SW 1271 (cell line): Measurements from ENCODE around the gene RHOT2.

Experiments
- DNase-seq, 2 experiments: peaks; one replicate each; lab custom pipeline; 2025; lab: John Stamatoyannopoulos, UW

RHOT2 gene

DNA sequence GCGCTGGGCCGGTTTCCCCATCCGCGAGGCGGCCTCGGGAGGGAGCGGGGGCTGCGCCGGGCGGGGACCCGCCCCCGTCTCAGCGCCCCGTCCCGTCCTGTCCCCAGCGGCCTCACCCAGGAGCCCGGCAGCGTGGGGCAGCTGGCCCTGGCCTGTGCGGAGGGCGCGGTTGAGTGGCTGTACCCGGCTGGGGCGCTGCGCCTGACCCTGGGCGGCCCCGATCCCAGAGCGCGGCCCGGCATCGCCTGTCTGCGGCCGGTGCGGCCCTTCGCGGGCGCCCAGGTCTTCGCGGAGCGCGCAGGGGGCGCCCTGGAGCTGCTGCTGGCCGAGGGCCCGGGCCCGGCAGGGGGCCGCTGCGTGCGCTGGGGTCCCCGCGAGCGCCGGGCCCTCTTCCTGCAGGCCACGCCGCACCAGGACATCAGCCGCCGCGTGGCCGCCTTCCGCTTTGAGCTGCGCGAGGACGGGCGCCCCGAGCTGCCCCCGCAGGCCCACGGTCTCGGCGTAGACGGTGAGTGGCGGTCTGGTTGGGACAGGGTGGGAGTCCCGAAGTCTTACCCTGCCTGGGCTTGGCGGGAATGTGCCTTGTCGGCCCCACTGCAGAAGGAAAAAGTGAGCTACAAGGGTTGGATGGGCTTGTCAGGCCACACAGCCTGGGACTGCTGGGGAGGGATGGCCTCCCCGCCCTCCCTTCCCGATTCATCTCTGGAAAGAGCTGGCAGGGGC lies 47.7 kb downstream of the RHOT2 start:
- no peak for DNase-seq

DNA sequence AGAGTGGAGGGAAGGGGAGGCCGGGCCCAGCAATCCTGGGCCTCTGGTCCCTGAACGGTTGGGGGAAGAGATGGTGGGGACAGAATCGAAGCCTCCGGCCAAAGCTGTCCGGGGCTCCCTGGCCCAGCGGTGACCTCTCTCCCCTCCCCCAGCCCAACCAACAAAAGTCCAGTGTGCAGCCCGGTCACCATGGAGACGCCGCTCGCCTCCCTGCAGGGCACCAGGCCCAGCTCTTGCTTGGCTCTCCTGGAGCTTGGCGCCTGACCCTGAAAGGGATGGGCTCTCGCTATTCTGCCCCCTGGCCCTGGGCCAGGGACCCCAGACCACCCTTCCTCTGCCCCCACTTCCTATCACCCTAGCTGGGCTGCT lies 48.3 kb downstream of the RHOT2 start:
- peak in 1 of 2 experiments; percentile 29 for DNase-seq

DNA sequence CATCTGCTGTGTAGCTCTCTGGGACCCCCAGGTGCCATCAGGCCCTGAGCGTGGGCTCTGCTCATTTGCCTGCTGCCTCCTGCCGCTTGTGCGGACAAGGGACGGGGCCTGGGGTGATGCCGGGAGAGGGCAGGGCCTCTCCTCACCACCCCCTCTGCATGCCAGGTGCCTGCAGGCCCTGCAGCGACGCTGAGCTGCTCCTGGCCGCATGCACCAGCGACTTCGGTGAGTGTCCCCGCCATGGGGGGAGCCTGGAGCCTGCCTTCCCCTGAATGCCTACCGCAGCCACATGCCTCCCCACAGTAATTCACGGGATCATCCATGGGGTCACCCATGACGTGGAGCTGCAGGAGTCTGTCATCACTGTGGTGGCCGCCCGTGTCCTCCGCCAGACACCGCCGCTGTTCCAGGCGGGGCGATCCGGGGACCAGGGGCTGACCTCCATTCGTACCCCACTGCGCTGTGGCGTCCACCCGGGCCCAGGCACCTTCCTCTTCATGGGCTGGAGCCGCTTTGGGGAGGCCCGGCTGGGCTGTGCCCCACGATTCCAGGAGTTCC lies 48.9 kb downstream of the RHOT2 start:
- DNase-seq: no peak

DNA sequence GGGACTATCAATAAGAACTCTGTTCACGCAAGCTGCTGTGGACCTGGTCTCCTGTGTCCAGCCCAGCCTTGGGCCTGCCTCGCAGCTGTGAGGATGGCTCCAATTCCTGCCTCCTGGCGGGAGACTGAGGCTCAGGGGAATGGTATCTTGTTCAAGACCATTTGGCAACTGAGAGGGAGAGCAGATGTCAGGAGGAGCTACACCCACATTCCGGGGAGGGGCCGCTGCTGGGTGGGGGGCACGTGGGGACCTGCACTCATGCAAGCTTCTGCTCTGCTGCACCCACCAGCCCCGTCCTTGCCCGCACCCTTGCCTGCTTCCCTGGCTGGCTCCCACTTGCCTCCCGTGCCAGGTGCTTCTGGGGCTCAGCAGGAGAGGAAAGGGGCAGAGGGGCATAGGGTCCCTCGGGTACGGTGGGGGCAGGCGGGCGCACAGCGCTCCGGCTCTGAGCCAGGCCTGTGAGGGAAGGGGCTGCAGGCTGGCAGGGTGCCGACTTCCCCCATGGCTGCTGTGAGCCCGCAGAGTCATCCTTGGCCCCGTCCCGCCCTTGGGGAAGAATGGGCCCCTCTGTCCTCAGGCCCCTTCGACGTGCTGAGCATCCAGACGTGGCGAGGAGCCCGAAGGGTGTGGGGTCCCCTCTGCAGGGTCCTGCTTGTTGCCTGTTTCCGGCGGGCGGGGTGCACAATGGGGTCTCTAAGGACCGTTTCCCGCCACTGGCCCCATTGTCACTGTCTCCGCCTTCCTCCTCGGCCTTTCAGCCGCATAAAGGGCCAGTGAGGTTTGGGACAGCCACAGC lies 49.7 kb downstream of the RHOT2 start:
- no peak for DNase-seq

DNA sequence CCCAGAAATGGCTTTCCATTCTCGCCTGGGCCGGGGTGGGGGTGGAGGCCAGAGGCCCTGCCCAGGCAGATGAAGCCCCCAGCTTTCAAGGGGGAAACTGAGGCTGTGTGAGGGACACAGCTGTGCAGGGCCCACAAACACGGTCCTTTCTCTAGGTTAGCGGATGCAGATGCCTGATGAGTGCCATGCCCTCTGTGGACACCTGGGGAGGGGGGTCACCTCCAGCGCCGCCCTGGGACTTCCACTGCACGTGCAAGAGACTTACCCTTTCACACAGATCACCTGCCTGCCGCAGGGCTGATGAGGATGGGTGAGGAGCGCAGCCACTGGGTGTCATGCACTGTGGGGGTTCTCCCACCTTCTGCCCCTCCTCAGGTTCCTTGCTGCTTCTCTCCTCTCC lies 50.5 kb downstream of the RHOT2 start:
- DNase-seq: no peak

DNA sequence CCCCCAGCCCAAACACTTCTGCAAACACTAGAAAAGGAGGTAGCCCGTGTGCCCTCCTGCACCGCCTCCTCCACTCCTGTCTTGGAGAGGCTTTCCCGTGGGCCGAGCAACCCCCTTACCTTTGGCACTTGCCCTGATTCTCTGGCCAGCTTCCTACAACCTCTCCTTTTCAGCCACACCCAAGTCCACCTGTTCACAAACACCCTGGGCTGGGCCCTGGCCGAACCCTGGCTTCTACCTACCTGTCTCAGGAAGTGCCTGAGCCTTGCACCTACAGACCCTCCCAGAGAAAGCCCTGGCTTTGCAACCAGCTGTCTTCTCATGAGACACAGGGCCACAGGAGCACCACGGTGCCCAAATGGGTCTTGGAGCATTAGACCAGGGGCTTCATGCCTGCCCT lies 51.0 kb downstream of the RHOT2 start:
- no peak for DNase-seq

DNA sequence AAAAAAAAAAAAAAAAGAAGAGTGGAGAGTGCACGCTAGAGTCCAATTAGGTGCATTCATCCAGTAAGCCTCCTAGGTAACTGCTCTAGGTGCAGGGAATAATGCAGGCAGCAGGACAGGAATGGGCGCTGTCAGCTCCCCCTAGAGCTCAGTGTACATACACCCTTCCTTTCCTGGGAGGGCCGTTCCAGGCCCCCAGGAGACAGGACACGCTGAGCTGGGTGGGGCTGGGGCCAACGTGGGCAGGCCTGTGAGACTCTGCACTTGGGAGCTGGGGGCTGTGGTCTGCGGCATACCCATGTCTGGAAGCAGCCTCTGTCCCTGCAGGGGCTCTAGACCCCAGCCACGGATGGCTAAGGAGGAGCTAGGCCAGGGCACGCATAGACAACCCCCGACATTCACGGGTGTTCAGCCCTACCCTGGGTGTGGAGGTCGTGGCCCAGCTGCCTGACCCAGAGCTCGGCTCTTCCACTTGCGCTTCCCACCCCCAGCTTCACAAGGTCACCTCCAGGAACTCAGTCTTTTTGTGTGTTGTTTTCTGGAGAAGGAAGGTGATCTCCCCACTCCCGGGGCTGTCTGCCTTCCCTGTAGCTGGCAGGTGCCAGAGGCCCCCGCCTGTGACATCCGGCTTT lies 52.0 kb downstream of the RHOT2 start:
- DNase-seq: peak in 1 of 2 experiments; percentile 39

DNA sequence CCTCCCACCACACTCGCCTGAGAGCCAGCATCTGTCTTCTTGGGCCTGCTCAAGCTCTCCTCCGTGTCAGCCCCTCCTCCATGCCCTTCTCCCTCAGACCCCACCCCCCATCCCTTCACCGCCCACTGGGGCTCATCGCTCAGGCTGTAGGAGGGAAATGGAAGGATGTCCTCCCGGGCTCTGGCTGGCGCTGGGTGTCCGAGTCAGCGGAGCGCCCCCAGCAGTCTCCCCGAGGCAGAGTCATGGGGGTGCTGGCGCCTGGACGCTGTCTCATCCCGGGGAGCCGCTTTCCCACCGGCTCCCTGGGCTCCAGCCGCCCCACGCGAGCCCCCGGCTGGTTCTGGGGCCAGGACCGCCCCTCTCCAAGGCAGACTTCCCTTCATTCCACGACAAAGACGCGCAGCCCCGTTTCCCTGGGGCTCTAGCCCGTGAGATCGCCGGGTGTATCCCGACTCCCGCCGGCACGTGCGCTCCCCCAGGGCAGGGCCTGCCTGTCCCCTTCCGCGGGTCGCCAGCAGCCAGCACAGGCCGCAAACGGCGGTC lies 52.6 kb downstream of the RHOT2 start:
- peak; percentile 54 to 59 for DNase-seq

DNA sequence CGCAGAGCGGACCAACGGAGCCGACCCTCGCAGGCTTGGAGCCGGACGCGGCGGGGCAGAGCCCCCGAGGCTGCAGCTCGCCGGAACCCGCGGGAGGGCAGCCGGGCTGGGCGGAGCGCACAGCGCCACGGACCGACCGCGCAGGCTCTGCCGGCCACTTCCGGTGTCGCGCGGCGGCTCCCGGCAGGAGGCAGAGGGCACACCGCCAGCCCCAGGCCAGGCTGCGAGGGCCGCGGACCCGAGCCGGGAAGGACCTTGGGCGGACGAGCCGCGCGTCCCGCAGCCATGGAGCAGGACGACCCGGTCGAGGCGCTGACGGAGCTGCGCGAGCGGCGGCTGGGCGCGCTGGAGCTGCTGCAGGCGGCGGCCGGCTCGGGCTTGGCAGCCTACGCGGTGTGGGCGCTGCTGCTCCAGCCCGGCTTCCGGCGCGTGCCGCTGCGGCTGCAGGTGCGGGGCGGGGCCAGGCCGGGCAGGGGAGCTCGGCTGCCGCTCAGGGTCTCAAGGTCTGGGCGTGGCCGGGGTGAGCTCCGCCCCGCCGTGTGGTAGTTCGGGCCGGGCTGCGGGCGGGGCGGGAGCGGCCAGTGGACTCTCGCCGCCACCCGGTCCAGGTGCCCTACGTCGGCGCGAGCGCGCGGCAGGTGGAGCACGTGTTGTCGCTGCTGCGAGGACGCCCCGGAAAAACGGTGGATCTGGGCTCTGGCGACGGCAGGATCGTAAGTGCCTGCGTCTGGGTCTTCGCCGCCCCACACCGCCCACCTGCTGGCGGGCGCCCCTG lies 53.2 kb downstream of the RHOT2 start, which contains the start of gene ANTKMT:
TSS of gene ANTKMT (plus strand) at position 157 of the 775 bp plus-strand sequence. CDS start at position 286, 129 bp downstream.
- peak; percentile 29 to 58 for DNase-seq

DNA sequence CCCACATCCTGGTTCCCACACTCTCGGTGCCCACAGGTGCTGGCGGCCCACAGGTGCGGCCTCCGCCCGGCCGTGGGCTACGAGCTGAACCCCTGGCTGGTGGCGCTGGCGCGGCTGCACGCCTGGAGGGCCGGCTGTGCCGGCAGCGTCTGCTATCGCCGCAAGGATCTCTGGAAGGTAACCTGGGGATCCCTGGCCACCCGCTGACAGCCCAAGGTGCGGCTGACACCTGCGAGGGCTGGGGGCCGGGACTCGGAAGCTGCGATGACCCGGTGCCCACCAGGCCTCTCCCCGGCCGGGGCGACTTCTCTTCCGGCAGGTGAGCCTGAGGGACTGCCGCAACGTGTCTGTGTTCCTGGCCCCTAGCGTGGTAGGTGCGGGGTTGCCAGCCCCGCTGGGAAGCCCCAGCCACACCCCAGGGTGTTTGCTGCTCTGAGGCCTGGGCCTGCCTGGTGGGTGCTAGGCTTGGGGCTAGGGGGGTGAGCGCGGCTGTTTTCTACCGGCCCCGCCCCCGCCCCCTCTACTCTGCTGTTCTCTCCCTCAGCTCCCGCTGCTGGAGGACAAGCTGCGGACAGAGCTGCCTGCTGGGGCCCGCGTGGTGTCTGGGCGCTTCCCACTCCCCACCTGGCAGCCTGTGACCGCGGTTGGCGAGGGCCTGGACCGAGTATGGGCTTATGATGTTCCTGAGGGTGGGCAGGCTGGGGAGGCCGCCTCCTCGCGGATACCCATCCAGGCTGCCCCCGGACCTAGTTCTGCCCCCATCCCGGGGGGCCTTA lies 54.0 kb downstream of the RHOT2 start:
- DNase-seq: no peak

DNA sequence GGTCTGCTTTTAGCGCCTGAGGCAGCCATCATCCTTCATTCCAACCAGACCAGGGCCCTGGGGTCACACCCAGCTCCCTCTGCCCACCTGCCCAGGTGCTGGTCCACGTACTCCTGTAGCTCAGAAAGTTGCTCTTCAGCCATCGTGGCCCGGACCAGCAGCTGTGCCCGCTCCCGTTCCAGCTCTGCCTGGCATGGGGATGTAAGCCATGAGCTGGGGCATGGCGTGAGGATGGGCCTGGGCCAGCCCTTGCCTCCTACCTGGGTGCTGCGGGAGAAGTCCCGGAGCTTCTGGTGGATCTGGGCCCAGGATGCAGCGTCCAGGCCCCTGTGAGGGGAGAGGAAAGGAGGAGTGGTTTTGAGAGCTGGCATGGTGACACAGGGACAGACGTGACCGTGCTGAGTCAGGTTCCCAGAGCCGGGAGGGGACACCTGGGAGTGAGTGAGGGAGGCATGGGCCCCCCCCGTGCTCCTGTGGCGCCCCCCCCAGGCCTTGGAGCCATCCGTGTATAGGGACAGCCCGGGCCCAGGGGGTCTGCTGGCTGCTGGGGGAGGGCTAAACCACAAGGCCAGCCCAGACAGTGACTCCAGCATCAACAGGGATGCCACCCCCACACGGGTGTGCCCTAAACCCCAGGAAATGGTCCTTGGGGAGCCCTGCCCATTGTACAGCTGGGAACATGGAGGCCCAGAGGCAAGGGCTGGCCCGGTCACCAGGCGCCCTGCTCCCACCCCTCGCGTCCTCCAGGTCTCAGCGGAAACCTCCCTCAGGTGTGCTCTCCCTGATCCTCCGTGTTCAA lies 55.1 kb downstream of the RHOT2 start:
- no peak for DNase-seq

DNA sequence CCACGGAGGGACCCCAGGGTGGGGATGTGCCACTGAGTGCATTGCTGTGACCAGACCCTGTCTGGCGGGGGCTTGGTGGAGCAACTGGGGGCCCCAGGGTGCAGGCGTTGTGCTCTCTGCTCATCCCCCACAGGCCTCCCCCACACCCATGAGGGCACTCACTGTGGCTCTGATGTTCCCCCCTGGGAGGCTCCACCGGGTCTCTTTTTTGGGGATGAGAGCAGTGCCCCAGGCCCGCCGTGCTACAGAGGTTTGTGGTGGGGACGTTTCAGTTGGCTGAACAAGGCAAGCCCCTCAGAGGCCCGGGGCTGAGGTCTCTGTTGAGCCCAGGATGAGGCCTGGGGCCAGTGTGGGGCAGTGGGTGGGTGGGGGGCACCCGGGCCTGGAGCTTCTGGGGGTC lies 55.8 kb downstream of the RHOT2 start:
- DNase-seq: no peak
